Kidney tubule cell (primary cell): ENCODE results near the gene H2BK1.

Experiments
- DNase-seq: peaks from one replicate; pipeline ENCODE4 v3.0.0-alpha.2; 2018; ENCODE audit warnings: low spot score

H2BK1 gene

GRCh38 chr7:151245360-151246101 lies 35.2 kb upstream of the H2BK1 start:
- DNase-seq, result peak; percentile 28

- no peak for DNase-seq
Measured at GRCh38 chr7:151244841-151245346, 34.6 kb upstream of the H2BK1 start.

DNA sequence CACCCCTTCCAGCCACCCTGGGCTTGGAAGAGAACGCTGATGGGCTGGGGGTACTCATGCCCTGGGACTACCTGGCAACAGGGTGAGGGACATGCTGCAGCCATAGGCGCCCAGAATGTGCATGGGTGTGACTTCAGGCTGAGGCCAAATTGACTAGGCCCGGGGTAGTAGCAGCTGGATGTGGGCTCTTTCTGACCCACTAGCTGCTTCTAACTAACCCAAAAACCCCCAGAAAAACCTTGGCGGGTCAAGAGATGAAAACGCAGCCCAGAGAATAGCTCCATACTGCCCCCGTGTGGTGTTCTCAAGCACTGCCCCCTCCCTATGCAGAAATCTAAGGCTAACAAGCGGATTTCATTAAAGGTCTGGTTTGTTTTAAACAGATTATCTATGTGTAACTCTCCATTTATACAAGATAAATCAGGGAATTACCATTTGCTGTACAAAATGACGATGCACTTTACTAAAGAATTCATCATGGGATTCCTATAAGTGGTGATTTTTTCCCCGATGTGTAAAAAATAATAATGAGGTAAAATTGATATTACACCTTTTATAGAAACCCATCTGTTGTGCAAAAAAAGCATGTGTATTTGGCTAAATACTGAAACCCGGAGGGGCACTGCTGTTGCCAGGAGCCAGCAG lies 34.0 kb upstream of the H2BK1 start:
- DNase-seq, result peak; percentile 45

DNA sequence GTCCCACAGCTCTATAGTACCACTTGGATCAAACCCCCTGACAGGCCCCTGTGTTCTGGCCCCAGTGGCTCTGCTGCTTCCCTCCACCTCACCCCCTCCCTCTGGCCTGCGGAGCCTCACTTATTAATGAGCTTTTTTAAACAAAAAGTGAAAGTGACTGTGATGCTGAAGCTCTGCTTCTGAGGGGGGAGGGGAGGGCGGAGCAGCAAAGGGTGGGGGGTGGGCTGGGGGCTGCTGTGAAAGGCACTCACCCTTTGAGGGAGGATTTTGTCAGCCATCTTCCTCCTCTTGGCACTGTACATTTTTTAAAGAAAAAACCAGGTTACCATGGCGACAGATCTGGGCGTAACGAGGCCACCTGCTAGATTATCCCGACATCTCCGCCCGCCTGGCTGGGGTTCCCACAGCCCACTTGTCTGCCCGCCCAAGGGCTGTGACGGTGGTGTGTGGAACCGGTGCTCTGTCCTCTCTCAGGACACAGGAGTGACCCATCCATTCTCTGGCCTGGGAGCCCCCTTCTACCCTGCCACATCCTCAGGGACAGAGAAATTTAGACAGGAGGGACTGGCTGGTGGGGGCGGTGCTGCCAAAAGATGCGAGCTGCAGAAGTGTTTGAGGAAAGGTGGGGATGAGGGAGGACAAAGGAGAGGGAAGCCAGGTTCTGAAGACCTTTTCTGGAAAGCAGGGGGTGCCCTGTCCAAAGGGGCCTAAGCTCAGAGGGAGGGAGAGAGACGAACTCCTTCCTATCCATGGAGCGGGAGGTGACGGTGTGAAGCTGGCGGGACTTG lies 33.3 kb upstream of the H2BK1 start:
- DNase-seq, result no peak

DNA sequence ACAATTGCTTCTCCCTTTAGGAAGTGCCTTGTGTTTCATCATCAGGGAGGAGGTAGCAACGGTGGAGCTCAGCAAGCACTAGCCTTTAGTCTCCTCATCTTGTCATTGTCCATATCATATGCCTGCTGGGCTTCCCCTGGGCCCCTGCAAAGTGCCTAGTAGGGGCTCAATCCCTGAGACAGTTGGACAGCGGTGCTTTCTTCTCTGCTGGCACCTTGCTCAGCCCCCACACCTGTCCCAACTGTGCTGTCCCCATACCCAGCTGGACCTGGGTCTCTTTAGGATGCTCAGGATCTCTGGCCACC lies 32.7 kb upstream of the H2BK1 start:
- DNase-seq, result no peak

GRCh38 chr7:151242159-151243044 lies 32.1 kb upstream of the H2BK1 start:
- DNase-seq, result no peak

GRCh38 chr7:151241755-151242096 lies 31.4 kb upstream of the H2BK1 start:
- DNase-seq, result no peak

- DNase-seq, result no peak
Measured at GRCh38 chr7:151240942-151241754, 30.9 kb upstream of the H2BK1 start.

DNA sequence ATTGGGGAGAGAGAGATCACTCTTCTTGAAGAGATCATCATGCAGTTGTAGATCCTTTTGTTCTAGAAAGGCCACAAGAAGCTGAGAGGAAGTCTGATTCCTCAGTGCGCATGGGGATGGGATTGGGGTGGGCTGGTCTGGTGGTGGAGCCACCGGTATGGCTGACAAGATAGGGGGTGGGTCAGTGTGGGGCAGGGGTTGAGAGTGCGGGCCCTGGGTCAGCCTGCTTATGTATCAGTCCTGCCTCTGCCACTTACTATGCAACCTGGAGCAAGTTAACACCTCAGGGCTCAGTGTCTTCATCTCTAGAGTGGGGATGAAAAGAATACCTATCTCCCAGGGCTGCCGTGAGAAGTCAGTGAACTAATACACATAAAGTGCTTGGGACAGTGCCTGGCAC lies 30.2 kb upstream of the H2BK1 start:
- DNase-seq, result no peak

GRCh38 chr7:151239837-151240459 lies 29.7 kb upstream of the H2BK1 start:
- no peak for DNase-seq

DNA sequence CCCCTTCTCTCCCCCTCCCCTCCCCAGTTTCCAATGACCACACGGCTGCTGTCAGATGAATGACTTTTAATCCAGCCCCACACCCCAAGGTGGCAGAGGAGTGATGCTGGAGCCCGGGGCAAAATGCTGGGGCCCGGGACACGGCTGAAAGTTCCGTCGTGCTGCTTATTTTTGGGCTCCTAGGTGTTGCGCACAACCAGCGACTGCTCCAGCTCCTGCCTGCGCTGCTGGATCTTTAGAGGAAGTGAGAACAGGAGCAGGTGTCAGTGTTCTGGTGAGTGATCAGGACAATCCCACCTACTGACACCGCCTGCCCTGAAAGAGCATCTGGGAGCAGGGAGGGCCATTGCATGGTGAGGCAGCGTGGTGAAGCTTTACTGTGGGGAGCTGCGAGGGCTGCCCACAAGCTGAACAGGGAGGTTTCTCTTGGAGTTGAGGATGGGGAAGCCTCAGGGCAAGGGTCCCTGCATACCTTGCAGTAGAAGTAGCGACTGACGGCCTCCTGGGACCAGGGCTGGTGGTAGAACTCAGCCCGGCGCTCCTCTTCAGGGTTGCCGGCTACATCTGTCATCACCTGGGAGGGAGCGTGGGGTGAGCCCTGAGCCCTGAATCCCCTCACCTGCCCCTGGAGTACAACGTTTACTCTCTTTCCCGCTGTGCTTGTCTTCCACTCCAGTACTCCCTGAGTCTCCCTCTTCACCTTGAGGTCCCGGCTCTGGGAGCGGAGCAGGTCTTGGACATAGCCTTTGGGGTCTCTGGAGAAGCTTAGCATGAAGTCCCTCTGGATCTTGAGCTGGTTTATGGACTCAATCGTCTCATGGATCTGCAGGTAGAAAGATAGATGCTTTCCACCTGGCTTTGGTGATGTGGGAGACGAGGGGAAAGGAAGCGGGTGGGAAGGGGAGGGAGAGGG lies 28.9 kb upstream of the H2BK1 start:
- no peak for DNase-seq

- no peak for DNase-seq
Measured at GRCh38 chr7:151238190-151238810, 28.0 kb upstream of the H2BK1 start.

DNA sequence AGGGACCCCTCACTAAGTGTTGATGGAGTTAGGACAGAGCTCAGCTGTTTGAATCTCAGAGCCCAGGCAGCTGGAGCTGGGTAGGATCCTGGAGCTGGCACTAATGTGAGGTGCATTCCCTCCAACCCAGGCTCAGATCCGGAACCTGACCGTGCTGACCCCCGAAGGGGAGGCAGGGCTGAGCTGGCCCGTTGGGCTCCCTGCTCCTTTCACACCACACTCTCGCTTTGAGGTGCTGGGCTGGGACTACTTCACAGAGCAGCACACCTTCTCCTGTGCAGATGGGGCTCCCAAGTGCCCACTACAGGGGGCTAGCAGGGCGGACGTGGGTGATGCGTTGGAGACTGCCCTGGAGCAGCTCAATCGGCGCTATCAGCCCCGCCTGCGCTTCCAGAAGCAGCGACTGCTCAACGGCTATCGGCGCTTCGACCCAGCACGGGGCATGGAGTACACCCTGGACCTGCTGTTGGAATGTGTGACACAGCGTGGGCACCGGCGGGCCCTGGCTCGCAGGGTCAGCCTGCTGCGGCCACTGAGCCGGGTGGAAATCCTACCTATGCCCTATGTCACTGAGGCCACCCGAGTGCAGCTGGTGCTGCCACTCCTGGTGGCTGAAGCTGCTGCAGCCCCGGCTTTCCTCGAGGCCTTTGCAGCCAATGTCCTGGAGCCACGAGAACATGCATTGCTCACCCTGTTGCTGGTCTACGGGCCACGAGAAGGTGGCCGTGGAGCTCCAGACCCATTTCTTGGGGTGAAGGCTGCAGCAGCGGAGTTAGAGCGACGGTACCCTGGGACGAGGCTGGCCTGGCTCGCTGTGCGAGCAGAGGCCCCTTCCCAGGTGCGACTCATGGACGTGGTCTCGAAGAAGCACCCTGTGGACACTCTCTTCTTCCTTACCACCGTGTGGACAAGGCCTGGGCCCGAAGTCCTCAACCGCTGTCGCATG lies 27.2 kb upstream of the H2BK1 start:
- no peak for DNase-seq

GRCh38 chr7:151236406-151236805 lies 26.1 kb upstream of the H2BK1 start:
- no peak for DNase-seq

GRCh38 chr7:151235091-151235787 lies 25.0 kb upstream of the H2BK1 start:
- no peak for DNase-seq

DNA sequence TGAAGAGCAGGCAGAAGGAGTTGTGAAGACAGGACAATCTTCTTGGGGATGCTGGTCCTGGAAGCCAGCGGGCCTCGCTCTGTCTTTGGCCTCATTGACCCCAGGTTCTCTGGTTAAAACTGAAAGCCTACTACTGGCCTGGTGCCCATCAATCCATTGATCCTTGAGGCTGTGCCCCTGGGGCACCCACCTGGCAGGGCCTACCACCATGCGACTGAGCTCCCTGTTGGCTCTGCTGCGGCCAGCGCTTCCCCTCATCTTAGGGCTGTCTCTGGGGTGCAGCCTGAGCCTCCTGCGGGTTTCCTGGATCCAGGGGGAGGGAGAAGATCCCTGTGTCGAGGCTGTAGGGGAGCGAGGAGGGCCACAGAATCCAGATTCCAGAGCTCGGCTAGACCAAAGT lies 23.5 kb upstream of the H2BK1 start:
- no peak for DNase-seq

GRCh38 chr7:151232917-151233701 lies 22.8 kb upstream of the H2BK1 start:
- DNase-seq, result peak; percentile 85
